SW 1271 (cell line): ENCODE results near the gene ALDH1A1.

ENCODE experiments used
- DNase-seq, 2 experiments: peaks; one replicate each; lab custom pipeline; 2025; lab: John Stamatoyannopoulos, UW

ALDH1A1 gene

GRCh38 chr9:72917892-72918509 is 34.9 kb downstream of the ALDH1A1 start:
- no peak for DNase-seq

- no peak for DNase-seq
These were observed 37.2 kb downstream of the ALDH1A1 start for GRCh38 chr9:72915659-72916058.

- DNase-seq = no peak
These were observed 38.1 kb downstream of the ALDH1A1 start for GRCh38 chr9:72914750-72915149.

- no peak for DNase-seq
These were observed 39.4 kb downstream of the ALDH1A1 start for GRCh38 chr9:72913382-72914009.

GRCh38 chr9:72912476-72913381 is 40.1 kb downstream of the ALDH1A1 start:
- no peak for DNase-seq

GRCh38 chr9:72911816-72912215 is 41.0 kb downstream of the ALDH1A1 start:
- no peak for DNase-seq

- DNase-seq = no peak
These were observed 41.5 kb downstream of the ALDH1A1 start for GRCh38 chr9:72911247-72911775.

GRCh38 chr9:72909428-72909827 is 43.4 kb downstream of the ALDH1A1 start:
- DNase-seq = no peak

- no peak for DNase-seq
These were observed 45.4 kb downstream of the ALDH1A1 start for GRCh38 chr9:72907421-72907820.

GRCh38 chr9:72906810-72907209 is 46.0 kb downstream of the ALDH1A1 start:
- no peak for DNase-seq

GRCh38 chr9:72905514-72906480 is 47.1 kb downstream of the ALDH1A1 start:
- DNase-seq = no peak

- no peak for DNase-seq
These were observed 48.4 kb downstream of the ALDH1A1 start for GRCh38 chr9:72904267-72905093.

GRCh38 chr9:72903103-72903502 is 49.8 kb downstream of the ALDH1A1 start:
- no peak for DNase-seq

- DNase-seq = no peak
These were observed 50.6 kb downstream of the ALDH1A1 start for GRCh38 chr9:72902268-72902667.

GRCh38 chr9:72899734-72900477 is 52.9 kb downstream of the ALDH1A1 start:
- no peak for DNase-seq

- DNase-seq = no peak
These were observed 53.8 kb downstream of the ALDH1A1 start for GRCh38 chr9:72898784-72899733.

GRCh38 chr9:72898360-72898759 is 54.5 kb downstream of the ALDH1A1 start:
- DNase-seq = no peak

GRCh38 chr9:72897069-72897649 is 55.7 kb downstream of the ALDH1A1 start:
- no peak for DNase-seq
